Activated CD8-positive, alpha-beta T cell treated with anti-CD3 and anti-CD28 coated beads, Interleukin-2, amount 10 ng/mL, durations not matched to agents 7 days and 5 days (primary cell): ENCODE results near the gene CFAP90. TPM values are rescaled to one million over a fixed set of nuclear protein-coding genes. Genes with fewer than 3 reads are reported as not detected.

Source experiments
- ATAC-seq: fragments of 150-1000 bp; cut with Tn5 transposase; one replicate; pipeline ENCODE4 v1.10.0; 2021; ENCODE audit warnings: moderate library complexity
- CTCF ChIA-PET: fragments of 350-600 bp; sonication (Branson Sonifier 250); formaldehyde crosslinking; loops from one replicate; lab custom pipeline; 2021; ENCODE audit warnings: antibody characterized with exemption; lab: Charles Lee
- POLR2A ChIA-PET: fragments of 350-600 bp; sonication (Branson Sonifier 250); formaldehyde crosslinking; loops from one replicate; lab custom pipeline; 2021; ENCODE audit warnings: antibody characterized with exemption; lab: Charles Lee
- DNase-seq: peaks from one replicate; pipeline ENCODE4 v3.0.0-alpha.2; 2020
- H3K27ac Mint-ChIP-seq: one replicate; pipeline ENCODE4 v1.8.0; 2021; ENCODE audit warnings: mild to moderate bottlenecking, mixed read lengths
- H3K27me3 Mint-ChIP-seq: one replicate; pipeline ENCODE4 v1.8.0; 2021; ENCODE audit warnings: low read depth, mixed read lengths
- H3K36me3 Mint-ChIP-seq: one replicate; pipeline ENCODE4 v1.8.0; 2021; ENCODE audit warnings: low read depth, mixed read lengths
- H3K4me1 Mint-ChIP-seq: one replicate; pipeline ENCODE4 v1.8.0; 2021; ENCODE audit warnings: low read depth, mixed read lengths
- H3K4me3 Mint-ChIP-seq: one replicate; pipeline ENCODE4 v1.8.0; 2021; ENCODE audit warnings: mild to moderate bottlenecking, mixed read lengths
- H3K9me3 Mint-ChIP-seq: one replicate; pipeline ENCODE4 v1.8.0; 2022; ENCODE audit warnings: mixed read lengths; ENCODE audit not compliant: insufficient read depth
- total RNA-seq, 2 experiments: library from RNA; stranded (reverse); gene quantifications; one replicate each; pipeline ENCODE4 v1.2.3, GENCODE V29; 2021

Gene CFAP90
- total RNA-seq, 2 experiments from 2014 or later = not detected

DNA sequence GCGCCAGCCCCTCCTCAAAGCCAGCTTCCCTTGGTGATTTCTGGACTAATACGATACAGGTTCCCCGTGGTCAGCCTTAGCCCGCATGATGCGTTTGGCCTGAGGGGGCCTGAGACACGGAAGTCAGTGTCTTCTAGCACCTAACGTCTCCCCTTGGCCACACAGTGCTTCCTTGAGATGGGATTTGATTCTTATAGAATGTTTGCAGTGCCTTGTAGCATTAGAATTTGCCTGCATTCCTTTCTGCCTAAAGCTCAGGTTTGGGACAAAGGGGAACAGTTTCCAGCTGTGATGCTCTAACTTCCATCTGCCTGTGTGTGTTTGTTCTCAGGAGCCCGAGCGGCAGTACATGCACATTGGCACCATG lies 34.4 kb downstream of the CFAP90 start:
- Mint-ChIP-seq H3K27me3 (peaks cover 9% of the 10 kb centered on the region), H3K4me1 (no peaks in the 10 kb centered on the region), H3K27ac (no peak overlapping the region), H3K9me3 (no peaks in the 10 kb centered on the region), H3K36me3 (no peaks in the 10 kb centered on the region), H3K4me3 (no peak overlapping the region)
- ChIA-PET POLR2A (no interaction called here), CTCF (interaction anchor here (0.9 to 3.3 kb wide), 7 partner anchors 12 to 1051 kb away, joined by 3 to 11 read pairs (median 3); no protein-coding TSS in a partner anchor)
- ATAC-seq = no peak
- DNase-seq = no peak

DNA sequence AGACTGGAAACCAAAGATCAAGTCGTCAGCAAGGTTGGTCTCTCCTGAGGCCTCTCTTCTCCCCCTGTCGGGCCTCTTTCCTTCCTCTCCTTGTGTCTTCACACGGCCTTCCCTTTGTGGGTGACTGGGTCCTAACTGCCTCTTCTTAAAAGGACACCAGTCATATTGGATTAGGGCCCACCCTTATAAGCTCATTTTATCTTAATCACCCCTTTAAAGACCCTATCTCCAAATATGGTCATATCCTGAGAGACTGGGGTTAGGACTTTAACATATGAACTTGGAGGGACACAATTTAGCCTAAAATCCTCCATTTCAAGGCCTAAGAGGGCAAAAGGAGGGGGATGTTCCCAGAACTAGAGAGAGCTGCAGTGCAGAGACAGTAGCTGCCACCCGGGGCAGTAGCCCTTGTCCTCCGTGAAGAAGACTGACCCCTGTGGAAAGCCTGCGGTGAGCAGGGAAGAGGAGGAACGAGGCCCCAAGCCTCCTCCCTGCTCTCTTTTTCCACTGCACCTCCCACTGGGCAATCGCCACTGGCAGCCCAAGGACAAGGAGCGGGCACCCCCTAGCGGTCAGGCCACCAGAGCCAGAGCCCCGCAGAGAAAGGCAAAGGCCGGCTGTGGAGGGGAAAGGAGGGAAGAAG lies 34.9 kb downstream of the CFAP90 start:
- CTCF ChIA-PET = interaction anchor here (1.2 to 3.3 kb wide), 4 partner anchors 14 to 996 kb away, joined by 3 to 11 read pairs (median 4); no protein-coding TSS in a partner anchor
- no peak overlapping the region for H3K27ac Mint-ChIP-seq
- H3K9me3 Mint-ChIP-seq = no peaks in the 10 kb centered on the region
- no peak overlapping the region for H3K4me3 Mint-ChIP-seq
- ATAC-seq (peak; percentile 91), DNase-seq (peak; percentile 70)
- no peaks in the 10 kb centered on the region for H3K4me1 Mint-ChIP-seq
- POLR2A ChIA-PET = no interaction called here
- peaks cover 9% of the 10 kb centered on the region for H3K27me3 Mint-ChIP-seq
- H3K36me3 Mint-ChIP-seq = no peaks in the 10 kb centered on the region

DNA sequence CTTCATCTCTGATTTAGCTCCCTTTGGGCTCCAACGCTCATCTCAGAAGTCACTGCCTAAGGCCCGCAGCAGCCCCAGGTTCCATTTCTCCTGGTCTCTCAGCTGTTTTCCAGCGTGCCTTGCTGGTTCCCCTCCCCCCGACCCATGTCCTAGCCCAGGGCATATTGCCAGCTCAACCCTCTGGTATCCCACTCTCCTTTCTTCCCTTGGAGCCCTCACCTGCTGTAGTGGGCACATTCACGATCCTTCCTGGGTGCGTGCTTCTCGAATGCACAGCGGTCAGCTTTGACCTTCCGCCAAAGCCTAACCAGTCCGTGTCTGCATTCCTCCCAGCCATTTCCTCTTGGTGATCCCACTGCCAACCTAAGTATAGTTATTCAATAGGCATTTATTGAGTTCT lies 36.1 kb downstream of the CFAP90 start:
- no peaks in the 10 kb centered on the region for H3K36me3 Mint-ChIP-seq
- H3K27me3 Mint-ChIP-seq = peaks cover 14% of the 10 kb centered on the region
- no peak overlapping the region for H3K4me3 Mint-ChIP-seq
- H3K4me1 Mint-ChIP-seq = no peaks in the 10 kb centered on the region
- DNase-seq (no peak), ATAC-seq (no peak)
- H3K9me3 Mint-ChIP-seq = no peaks in the 10 kb centered on the region
- CTCF ChIA-PET = interaction anchor here (1.3 to 3.3 kb wide), 2 partner anchors 28 to 43 kb away, joined by 3 to 11 read pairs; no protein-coding TSS in a partner anchor
- H3K27ac Mint-ChIP-seq = no peak overlapping the region
- POLR2A ChIA-PET = no interaction called here

DNA sequence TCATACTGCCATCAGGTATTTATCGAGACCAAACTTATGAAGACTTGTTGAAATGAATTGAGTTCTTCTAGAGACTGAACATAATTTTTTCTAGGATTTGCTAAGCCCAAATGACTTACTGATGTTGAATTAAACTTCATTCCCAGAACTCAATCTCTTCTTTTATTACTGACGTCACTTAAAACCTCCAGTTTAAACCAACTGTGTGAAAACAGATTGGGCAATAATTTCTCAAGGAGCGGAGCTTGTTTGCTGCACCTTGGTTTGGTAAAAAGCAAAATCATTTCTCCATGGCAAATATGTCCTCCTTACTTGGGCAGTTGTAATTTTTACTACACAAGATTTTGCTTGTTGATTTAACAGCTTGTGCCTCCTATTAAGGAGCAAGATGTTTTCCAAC lies 37.4 kb downstream of the CFAP90 start:
- H3K27ac Mint-ChIP-seq = no peak overlapping the region
- ChIA-PET POLR2A (no interaction called here), CTCF (interaction anchor here (1.0 to 1.3 kb wide), 2 partner anchors 27 to 44 kb away, joined by 3 read pairs; no protein-coding TSS in a partner anchor)
- no peaks in the 10 kb centered on the region for H3K9me3 Mint-ChIP-seq
- DNase-seq (no peak), ATAC-seq (no peak)
- H3K4me1 Mint-ChIP-seq = no peaks in the 10 kb centered on the region
- no peak overlapping the region for H3K4me3 Mint-ChIP-seq
- no peaks in the 10 kb centered on the region for H3K36me3 Mint-ChIP-seq
- H3K27me3 Mint-ChIP-seq = peaks cover 12% of the 10 kb centered on the region

DNA sequence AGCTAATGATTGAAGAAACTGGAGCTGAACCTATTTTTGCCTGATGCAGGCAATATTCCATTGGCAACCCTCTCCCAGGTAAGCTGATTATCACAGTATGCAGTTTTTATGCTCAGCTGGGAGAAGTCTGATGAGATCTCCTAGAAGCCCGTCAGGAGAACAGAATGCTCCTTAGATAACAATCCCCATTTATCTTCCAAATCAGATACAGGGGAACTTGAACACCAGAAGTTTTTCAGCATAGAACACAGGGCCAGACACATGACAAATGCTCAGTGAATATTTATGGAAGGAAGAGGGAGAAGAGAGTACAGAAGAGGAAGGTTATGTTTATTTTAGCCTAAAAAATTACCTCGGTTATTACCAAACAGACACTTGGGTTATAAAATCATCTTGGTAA lies 37.9 kb downstream of the CFAP90 start:
- no peak overlapping the region for H3K27ac Mint-ChIP-seq

DNA sequence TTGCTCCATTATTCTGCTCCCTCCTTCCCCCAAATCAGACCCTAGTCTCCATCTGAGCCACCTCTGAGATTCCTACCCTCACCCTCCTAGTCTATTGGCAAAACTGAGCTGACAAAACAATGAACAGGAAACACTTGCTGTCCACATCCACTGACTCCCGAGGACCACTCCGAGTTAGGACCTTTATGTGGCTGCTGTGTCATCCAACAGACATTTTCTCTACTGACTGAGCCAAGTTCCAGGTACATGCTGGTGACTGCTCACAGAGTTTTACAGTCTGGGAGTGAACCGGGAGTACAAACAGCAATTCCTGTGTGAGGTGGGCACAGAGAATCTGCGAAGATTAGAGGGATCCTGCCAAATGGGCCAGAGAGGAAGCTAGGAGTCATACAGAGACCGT lies 39.2 kb downstream of the CFAP90 start:
- Mint-ChIP-seq H3K27ac (no peak overlapping the region), H3K4me3 (no peak overlapping the region), H3K9me3 (no peaks in the 10 kb centered on the region), H3K36me3 (no peaks in the 10 kb centered on the region), H3K27me3 (peaks cover 11% of the 10 kb centered on the region), H3K4me1 (no peaks in the 10 kb centered on the region)
- ChIA-PET CTCF (no interaction called here), POLR2A (no interaction called here)
- DNase-seq = no peak
- ATAC-seq = no peak

More for the DNA sequence above, 37.9 kb downstream of the CFAP90 start:
- H3K4me1 Mint-ChIP-seq = no peaks in the 10 kb centered on the region
- H3K27me3 Mint-ChIP-seq = peaks cover 12% of the 10 kb centered on the region
- no peak for DNase-seq
- no peak for ATAC-seq
- ChIA-PET POLR2A (no interaction called here), CTCF (no interaction called here)
- no peak overlapping the region for H3K4me3 Mint-ChIP-seq
- H3K36me3 Mint-ChIP-seq = no peaks in the 10 kb centered on the region
- H3K9me3 Mint-ChIP-seq = no peaks in the 10 kb centered on the region

DNA sequence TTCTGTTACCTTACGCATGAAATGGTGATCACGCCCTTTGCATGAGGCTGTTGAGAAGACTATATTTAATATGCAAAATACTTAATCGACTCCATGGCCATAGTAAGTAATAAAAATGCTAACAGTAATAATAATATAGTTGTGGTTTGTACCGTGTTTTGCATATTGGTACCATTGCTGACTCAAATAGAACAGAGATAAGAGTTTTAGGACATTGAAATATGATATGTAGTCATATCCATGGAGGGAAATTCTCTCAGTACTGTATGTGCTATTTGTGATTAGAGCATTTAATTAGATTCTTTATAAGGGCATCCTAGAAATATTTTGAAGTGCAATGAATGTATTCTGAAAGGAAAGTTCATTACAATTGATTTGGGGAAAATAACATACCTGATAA lies 41.9 kb downstream of the CFAP90 start:
- POLR2A ChIA-PET = no interaction called here
- peaks cover 10% of the 10 kb centered on the region for H3K27me3 Mint-ChIP-seq
- CTCF ChIA-PET = no interaction called here

DNA sequence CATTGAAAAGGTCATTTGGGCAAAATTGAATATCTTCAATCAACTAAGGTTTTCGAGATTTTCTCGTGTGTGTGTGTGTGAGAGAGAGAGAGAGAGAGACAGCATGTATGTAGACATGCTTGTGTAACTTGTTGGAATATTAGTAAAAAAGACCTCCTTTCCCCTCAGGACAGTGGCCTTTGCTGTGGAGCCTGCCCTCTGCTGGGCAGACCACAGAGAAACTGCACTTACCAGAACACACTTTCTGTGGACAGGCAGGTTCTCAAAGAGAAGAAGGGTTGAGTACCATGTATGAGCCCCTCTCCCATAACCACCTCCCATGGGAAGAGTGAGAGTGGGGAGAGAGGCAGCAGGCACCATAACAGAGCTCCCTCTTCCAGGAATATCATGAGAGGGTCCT lies 45.6 kb downstream of the CFAP90 start:
- POLR2A ChIA-PET = no interaction called here
- no peak overlapping the region for H3K27ac Mint-ChIP-seq
- H3K9me3 Mint-ChIP-seq = no peaks in the 10 kb centered on the region
- no peaks in the 10 kb centered on the region for H3K36me3 Mint-ChIP-seq
- CTCF ChIA-PET = no interaction called here
- H3K27me3 Mint-ChIP-seq = peaks cover 5% of the 10 kb centered on the region
- DNase-seq = no peak
- H3K4me3 Mint-ChIP-seq = no peak overlapping the region
- ATAC-seq = no peak
- H3K4me1 Mint-ChIP-seq = no peaks in the 10 kb centered on the region

More for the DNA sequence above, 41.9 kb downstream of the CFAP90 start:
- Mint-ChIP-seq H3K9me3 (no peaks in the 10 kb centered on the region), H3K27ac (no peak overlapping the region), H3K4me3 (no peak overlapping the region), H3K36me3 (no peaks in the 10 kb centered on the region), H3K4me1 (no peaks in the 10 kb centered on the region)
- DNase-seq (no peak), ATAC-seq (no peak)

DNA sequence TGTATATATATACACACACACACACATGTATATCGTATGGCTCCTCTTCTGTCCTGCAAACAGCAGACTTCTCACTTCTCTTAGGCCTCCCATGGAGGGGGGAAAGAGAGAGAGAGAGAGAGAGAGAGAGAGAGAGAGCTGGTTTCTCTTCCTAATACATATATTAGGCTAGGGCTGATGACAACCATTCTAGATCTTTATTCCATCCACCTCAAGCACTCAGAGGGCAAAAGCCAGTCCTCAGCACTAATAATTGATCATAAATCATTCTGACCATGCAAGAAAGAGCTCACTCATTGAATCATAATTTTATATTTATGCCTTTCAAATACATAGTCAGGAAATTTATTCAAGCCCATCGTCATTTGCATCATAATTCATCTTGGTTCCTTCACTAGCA lies 47.0 kb downstream of the CFAP90 start:
- ChIA-PET CTCF (interaction anchor here (1.3 kb wide), 1 partner anchor 13 kb away, joined by 4 read pairs; no protein-coding TSS in a partner anchor), POLR2A (no interaction called here)
- Mint-ChIP-seq H3K27me3 (peaks cover 2% of the 10 kb centered on the region), H3K4me3 (no peak overlapping the region), H3K9me3 (no peaks in the 10 kb centered on the region), H3K4me1 (no peaks in the 10 kb centered on the region), H3K36me3 (no peaks in the 10 kb centered on the region), H3K27ac (no peak overlapping the region)
- no peak for DNase-seq
- no peak for ATAC-seq

DNA sequence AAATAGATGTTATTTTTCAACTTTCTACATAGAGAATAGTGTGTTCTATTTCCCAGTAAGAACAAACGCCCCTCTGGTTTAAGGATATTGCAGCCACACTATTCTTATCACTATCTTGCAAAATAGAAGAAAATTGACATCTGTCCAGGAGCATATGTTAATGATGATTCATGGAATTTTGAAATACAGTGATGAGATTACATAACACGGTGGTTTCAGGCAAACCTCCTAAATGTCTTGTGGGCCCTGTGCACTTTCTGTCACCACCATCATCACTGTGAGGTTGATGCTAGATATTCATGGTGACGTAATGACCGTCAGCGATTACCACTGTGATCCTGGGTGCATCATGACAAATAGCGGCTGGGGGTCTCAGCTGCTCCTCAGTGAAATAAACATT lies 48.1 kb downstream of the CFAP90 start:
- Mint-ChIP-seq H3K4me1 (no peaks in the 10 kb centered on the region), H3K36me3 (no peaks in the 10 kb centered on the region), H3K4me3 (no peak overlapping the region), H3K27me3 (peaks cover 2% of the 10 kb centered on the region), H3K9me3 (no peaks in the 10 kb centered on the region), H3K27ac (no peak overlapping the region)
- DNase-seq = no peak
- ChIA-PET POLR2A (no interaction called here), CTCF (no interaction called here)
- ATAC-seq = no peak

DNA sequence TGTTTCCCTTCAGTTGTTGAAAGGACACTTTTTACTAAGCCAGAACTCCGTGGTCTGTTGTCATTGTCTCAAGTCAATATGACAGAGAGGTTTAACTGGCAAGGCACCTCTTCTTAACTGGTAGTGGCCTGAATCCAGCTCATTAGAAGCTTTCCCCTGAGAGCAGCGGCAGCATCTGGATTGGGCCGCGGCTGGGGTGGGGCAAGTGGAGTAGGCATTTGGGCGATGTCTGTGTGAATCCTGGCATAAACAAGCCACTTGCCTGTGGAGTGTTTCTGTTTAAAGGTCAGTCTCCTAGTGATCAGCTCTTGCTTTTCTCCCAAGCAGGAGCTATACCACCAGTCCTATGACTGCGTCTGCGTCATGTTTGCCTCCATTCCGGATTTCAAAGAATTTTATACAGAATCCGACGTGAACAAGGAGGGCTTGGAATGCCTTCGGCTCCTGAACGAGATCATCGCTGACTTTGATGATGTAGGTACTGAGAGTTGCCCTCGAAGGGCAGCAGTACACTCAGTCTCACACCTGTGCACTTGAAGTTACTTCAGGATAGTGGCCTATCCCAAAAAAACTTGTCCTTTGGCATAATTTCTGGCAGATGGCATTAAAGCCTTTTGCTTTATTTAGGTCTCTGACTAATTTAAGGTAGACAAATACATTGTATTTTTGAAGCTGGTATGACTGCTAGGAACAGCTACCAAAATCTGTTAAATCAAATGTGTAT lies 48.9 kb downstream of the CFAP90 start:
- Mint-ChIP-seq H3K27ac (no peak overlapping the region), H3K36me3 (no peaks in the 10 kb centered on the region), H3K4me3 (no peak overlapping the region), H3K9me3 (no peaks in the 10 kb centered on the region), H3K27me3 (peaks cover 4% of the 10 kb centered on the region), H3K4me1 (no peaks in the 10 kb centered on the region)
- ATAC-seq (no peak), DNase-seq (no peak)
- ChIA-PET POLR2A (no interaction called here), CTCF (interaction anchor here (1.3 kb wide), 1 partner anchor 14 kb away, joined by 3 read pairs; no protein-coding TSS in a partner anchor)

DNA sequence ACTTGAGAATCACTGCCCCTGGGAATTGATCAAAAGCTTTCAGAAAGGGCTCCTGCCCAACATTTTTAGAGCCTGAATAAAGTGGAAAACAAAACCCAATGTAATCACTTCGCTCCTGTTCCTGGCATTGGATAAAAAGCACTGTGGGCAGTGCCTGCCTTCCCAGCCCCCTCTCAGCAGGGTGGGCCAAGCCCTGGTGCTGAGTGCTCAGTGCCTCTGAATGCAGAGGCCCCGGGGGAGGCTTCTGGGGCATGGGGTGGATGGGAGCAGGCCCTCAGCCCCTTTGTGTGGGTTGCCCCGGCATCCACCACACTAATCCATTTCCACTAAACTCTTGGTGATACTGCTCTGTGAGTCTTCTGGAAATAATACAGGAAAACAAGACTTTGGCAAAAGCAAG lies 55.6 kb downstream of the CFAP90 start:
- H3K4me1 Mint-ChIP-seq = no peaks in the 10 kb centered on the region
- no peak for DNase-seq
- ChIA-PET POLR2A (no interaction called here), CTCF (no interaction called here)
- no peaks in the 10 kb centered on the region for H3K36me3 Mint-ChIP-seq
- H3K27me3 Mint-ChIP-seq = peaks cover 5% of the 10 kb centered on the region
- H3K4me3 Mint-ChIP-seq = no peak overlapping the region
- no peak overlapping the region for H3K27ac Mint-ChIP-seq
- no peaks in the 10 kb centered on the region for H3K9me3 Mint-ChIP-seq
- no peak for ATAC-seq
